SKM-1 (cell line): ENCODE measurements around the gene HOXD4.

Source experiments
- DNase-seq: peaks from one replicate; lab custom pipeline; 2025; ENCODE audit not compliant: unreplicated experiment; lab: John Stamatoyannopoulos, UW

The HOXD4 gene

DNA sequence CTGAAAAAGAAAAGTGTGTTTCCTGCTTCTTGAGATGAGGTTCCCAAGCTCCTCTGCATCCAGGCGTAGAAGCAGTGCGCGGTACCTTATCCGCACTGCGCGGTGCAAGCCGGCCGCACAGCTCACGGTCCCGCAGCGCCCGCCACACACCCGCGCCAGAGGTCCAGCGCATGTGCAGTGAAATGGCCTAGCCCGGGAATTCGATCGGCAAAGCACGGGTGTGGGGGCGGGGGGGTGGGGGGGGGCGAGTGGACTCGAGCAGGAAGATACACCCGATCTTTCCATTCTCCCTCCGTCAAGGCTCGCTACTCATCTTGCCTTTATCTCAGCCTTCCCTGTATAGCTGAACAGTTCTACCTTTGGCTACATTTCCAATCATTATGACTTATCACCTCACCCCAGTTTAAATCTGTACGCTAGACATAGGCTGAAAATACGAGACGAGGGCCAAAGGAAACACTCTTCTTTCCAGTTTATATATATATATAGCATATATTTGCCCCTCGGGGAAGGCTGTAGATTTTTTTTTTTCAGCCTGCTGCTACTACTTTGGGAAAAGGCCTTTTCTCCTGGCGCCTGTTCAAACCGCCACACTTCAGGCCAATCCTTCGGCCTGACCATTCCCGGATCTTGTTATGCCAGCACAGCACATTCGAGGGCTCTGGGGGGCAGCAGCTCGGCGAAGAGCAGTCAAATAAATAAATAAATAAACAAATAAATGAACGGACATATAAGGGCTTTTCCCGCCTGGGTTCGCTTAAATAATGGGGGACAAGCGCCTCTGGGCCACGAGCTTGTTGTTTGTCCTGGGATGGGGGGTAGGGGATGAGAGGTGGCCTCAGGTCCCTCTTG lies 11.5 kb upstream of the HOXD4 start:
- DNase-seq = no peak

GRCh38 chr2:176140513-176141317 lies 10.6 kb upstream of the HOXD4 start:
- DNase-seq = peak; percentile 26

DNA sequence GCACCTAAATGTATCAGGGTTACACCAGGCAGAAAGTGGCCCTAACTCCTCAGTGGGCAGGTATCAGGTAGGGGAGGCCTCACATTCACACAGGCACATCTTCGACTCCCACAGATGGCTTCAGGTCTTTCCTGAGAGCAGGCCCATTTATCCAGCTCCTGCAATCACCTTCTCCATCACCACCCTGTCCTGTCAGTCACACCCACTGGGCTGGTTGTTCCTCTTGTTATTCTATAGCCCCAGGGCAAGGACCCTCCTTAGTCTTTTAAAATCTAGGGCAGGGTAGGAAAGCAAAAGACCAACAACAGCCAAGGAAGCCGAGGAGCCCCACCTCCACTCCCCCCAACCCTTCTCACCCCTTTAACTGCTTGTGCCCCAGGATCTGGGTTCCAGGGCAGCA lies 9.1 kb upstream of the HOXD4 start:
- DNase-seq = no peak

- no peak for DNase-seq
Observed at GRCh38 chr2:176145085-176145969, 6.0 kb upstream of the HOXD4 start.

GRCh38 chr2:176146101-176146500 lies 5.2 kb upstream of the HOXD4 start:
- DNase-seq = no peak

DNA sequence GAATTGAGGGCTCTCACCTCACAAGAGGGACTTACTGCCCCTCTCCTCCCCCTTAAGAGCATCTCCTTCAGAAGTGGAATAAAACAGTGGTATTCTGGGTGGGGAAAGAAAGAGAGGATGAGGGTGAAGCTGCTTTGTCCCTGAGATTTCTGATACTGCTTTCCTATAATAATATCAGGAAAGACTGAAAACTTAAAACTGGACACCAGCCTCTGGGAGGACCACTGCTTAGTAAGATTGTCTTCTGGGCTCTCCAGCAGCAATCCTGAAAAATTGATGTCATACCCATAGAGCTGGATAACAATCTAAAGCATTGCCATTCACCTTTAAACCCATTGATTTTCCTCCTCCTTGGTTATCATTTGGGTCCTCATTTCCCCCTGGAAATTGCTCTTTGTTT lies 4.7 kb upstream of the HOXD4 start:
- no peak for DNase-seq

DNA sequence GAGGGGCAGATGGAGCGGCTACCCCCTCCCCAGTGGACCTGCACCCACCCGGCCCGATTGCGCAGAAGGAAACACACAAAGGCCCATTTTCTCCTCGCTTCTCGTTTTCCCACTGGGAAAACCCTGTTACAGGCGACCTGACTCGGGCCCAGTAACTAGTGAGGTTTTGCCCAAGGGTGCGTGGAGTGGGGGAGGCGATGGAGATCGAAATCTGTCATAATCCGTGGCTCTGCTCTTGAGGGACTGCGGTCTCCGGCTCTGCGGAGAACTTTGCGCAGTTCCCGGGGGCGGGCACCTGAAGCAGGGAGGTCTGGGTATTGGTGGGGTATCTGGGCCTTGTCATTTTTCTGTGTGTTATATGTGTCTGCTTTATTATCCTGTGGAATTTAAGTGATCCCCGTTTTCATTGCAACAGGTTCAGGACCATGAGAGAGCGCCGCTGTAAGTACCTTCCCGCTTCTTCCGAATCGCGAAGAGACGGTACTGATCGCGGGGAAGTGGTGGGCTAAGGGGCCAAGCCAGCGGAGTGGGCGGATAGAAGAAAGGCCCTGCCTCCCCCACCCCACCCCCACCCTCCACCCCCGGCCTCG lies 4.0 kb upstream of the HOXD4 start:
- DNase-seq = no peak

GRCh38 chr2:176147800-176148496 lies 3.4 kb upstream of the HOXD4 start:
- no peak for DNase-seq

- DNase-seq = no peak
Observed at GRCh38 chr2:176148751-176149421, 2.5 kb upstream of the HOXD4 start.

GRCh38 chr2:176149481-176149938 lies 1.8 kb upstream of the HOXD4 start:
- no peak for DNase-seq

- DNase-seq = no peak
Observed at GRCh38 chr2:176149939-176150583, 1.3 kb upstream of the HOXD4 start.

- DNase-seq = no peak
Observed at GRCh38 chr2:176150584-176151441, 537 bp upstream of the HOXD4 start.

GRCh38 chr2:176152350-176153181 lies 1.2 kb downstream of the HOXD4 start:
- DNase-seq = no peak

DNA sequence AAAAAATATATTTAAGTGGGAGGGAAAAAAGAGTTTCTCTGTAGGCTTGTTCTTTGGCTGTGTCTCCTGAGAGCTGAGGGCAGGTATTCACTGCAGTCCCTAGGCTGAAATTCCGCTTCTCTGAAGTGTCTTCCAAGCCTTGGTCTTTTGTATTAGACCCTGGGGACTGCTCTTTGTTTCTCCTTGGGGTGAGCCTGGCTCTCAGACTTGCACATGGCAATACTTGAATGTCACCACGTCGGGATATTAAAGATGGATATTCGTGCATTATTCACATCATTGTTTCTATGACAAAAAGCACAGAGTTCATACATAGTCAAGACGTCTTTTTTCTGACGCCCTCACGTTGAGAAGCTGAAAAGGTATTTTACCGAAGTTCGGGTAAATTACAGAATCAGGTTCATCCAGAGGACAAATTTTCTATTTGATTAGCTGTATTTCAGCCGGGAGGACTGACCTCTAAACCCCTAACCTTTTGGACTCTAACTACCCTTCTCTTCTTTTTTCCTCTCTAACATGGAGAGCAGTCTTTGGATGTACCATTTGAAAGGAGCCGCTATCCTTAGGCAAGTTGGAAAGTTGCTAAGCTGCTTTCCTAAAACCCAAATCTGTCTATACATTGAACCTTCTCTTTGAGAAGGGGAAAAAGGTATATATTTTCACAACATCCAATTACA lies 3.4 kb downstream of the HOXD4 start:
- DNase-seq = no peak

DNA sequence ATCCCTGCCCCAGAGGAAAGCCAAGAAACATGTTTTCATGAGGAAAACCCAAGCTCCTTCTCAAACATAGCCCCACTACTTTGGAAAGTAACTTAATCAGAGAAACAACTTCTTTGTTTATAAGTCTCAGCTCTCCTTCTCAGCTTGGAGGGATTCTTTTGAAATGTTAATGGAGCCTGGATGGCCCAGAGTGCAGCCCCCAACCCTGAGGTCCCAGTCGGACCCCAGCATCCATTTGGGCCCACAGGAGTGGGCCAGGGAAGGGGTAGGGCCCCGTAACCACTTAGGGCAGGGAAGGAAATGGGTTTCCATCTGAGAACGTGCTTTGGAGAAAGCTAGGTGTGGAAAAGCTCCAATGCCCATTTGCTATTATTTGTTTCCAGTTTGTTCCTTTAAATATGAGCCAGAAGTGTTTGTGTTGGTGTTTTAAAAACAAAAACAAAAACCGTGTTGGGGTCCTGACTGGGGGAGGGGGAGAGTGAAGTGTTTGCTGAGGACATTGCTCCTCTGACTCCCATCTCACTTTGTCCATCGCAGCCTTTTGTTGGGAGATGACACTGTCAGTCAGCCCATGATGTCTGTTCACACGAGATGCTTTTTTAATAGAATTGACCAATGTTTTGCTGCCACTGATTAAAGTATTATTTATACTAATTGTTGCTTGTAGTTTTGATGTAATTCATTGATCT lies 4.2 kb downstream of the HOXD4 start:
- DNase-seq = no peak

- no peak for DNase-seq
Observed at GRCh38 chr2:176156301-176156806, 5.0 kb downstream of the HOXD4 start.
